ENCODE data around the gene TMEM79. TPM values are rescaled to one million over a fixed set of nuclear protein-coding genes. Genes with fewer than 3 reads are reported as not detected.

Gene TMEM79
- total RNA-seq, 1 donor from 2014 or later: 7.1 TPM

- DNase-seq (ENCODE audit: low read depth): no peak
- peaks cover 48% of the 10 kb centered on the region for H3K36me3 ChIP-seq (ENCODE audit: control insufficient read depth, insufficient read depth, low read length)
- H3K27me3 ChIP-seq (ENCODE audit: control insufficient read depth, insufficient read depth, low read length): no peaks in the 10 kb centered on the region
- TF ChIP-seq CTCF (IDR thresholded peaks at IDR 0.05; ENCODE audit: insufficient read depth, low read length, severe bottlenecking): no peak
- H3K4me3 ChIP-seq (ENCODE audit: low read depth, low read length): no peak overlapping the region
- FAIRE-seq: no peak
These were observed 20.9 kb upstream of the TMEM79 start for GRCh38 chr1:156263288-156263655.

GRCh38 chr1:156266051-156266450 lies 18.1 kb upstream of the TMEM79 start:
- Histone ChIP-seq H3K4me3 (ENCODE audit: low read depth, low read length) (no peak overlapping the region), H3K36me3 (ENCODE audit: control insufficient read depth, insufficient read depth, low read length) (peaks cover 31% of the 10 kb centered on the region), H3K27me3 (ENCODE audit: control insufficient read depth, insufficient read depth, low read length) (no peaks in the 10 kb centered on the region)
- DNase-seq (ENCODE audit: low read depth) (no peak), FAIRE-seq (no peak)
- TF ChIP-seq CTCF (IDR thresholded peaks at IDR 0.05; ENCODE audit: insufficient read depth, low read length, severe bottlenecking): no peak

- H3K27me3 ChIP-seq (ENCODE audit: control insufficient read depth, insufficient read depth, low read length): no peaks in the 10 kb centered on the region
- H3K4me3 ChIP-seq (ENCODE audit: low read depth, low read length): no peak overlapping the region
- H3K36me3 ChIP-seq (ENCODE audit: control insufficient read depth, insufficient read depth, low read length): peaks cover 40% of the 10 kb centered on the region
- FAIRE-seq: no peak
- TF ChIP-seq CTCF (IDR thresholded peaks at IDR 0.05; ENCODE audit: insufficient read depth, low read length, severe bottlenecking): no peak
- no peak for DNase-seq (ENCODE audit: low read depth)
These were observed 15.8 kb upstream of the TMEM79 start for GRCh38 chr1:156268336-156268735.

GRCh38 chr1:156270314-156270713 lies 13.8 kb upstream of the TMEM79 start:
- H3K27me3 ChIP-seq (ENCODE audit: control insufficient read depth, insufficient read depth, low read length): no peaks in the 10 kb centered on the region
- no peak overlapping the region for H3K4me3 ChIP-seq (ENCODE audit: low read depth, low read length)
- no peak for DNase-seq (ENCODE audit: low read depth)
- no peak for FAIRE-seq
- peaks cover 46% of the 10 kb centered on the region for H3K36me3 ChIP-seq (ENCODE audit: control insufficient read depth, insufficient read depth, low read length)
- TF ChIP-seq CTCF (IDR thresholded peaks at IDR 0.05; ENCODE audit: insufficient read depth, low read length, severe bottlenecking): no peak

GRCh38 chr1:156276532-156276931 lies 7.6 kb upstream of the TMEM79 start:
- H3K27me3 ChIP-seq (ENCODE audit: control insufficient read depth, insufficient read depth, low read length): no peaks in the 10 kb centered on the region
- H3K36me3 ChIP-seq (ENCODE audit: control insufficient read depth, insufficient read depth, low read length): peaks cover 38% of the 10 kb centered on the region
- no peak for DNase-seq (ENCODE audit: low read depth)
- no peak for TF ChIP-seq CTCF (IDR thresholded peaks at IDR 0.05; ENCODE audit: insufficient read depth, low read length, severe bottlenecking)
- no peak for FAIRE-seq
- no peak overlapping the region for H3K4me3 ChIP-seq (ENCODE audit: low read depth, low read length)

GRCh38 chr1:156276966-156277381 lies 7.2 kb upstream of the TMEM79 start:
- FAIRE-seq: peak; percentile 52
- no peaks in the 10 kb centered on the region for H3K27me3 ChIP-seq (ENCODE audit: control insufficient read depth, insufficient read depth, low read length)
- no peak for TF ChIP-seq CTCF (IDR thresholded peaks at IDR 0.05; ENCODE audit: insufficient read depth, low read length, severe bottlenecking)
- H3K36me3 ChIP-seq (ENCODE audit: control insufficient read depth, insufficient read depth, low read length): peaks cover 36% of the 10 kb centered on the region
- DNase-seq (ENCODE audit: low read depth): peak; percentile 58
- H3K4me3 ChIP-seq (ENCODE audit: low read depth, low read length): no peak overlapping the region
